H1 (cell line): ENCODE measurements around the gene NWD2. TPM values are rescaled to one million over a fixed set of nuclear protein-coding genes. Genes with fewer than 3 reads are reported as not detected.

Source experiments
- CTCF ChIA-PET: fragments of 300-600 bp; sonication (Branson Sonifier 250); formaldehyde crosslinking; loops from one replicate; lab custom pipeline; 2021; ENCODE audit not compliant: partially characterized antibody; lab: Charles Lee
- POLR2A ChIA-PET: fragments of 300-600 bp; sonication (Branson Sonifier 250); formaldehyde crosslinking; loops from one replicate; lab custom pipeline; 2021; ENCODE audit warnings: inconsistent platforms; ENCODE audit not compliant: partially characterized antibody; lab: Charles Lee
- DNase-seq, 2 experiments: peaks; one replicate each; pipeline versions ENCODE4 v3.0.0 to v3.0.0-alpha.2; 2010 to 2022; ENCODE audit warnings: low spot score in 2 of 2, low read depth in 1 of 2, mixed read lengths in 1 of 2
- FAIRE-seq: peaks from 2 replicates; lab custom pipeline; 2011; peaks lifted over from hg19 to GRCh38; lab: Jason Lieb, UNC
- H2AFZ ChIP-seq: 2 replicates; pipeline ENCODE4 v1.8.1; 2012; ENCODE audit warnings: low read length, inconsistent platforms
- H2AK5ac ChIP-seq: 2 replicates; pipeline ENCODE4 v1.6.1; 2013; ENCODE audit warnings: low read depth, low read length
- H2BK120ac ChIP-seq: replicated peaks from 2 replicates; pipeline ENCODE3; 2013; ENCODE audit warnings: low read depth, low read length, inconsistent platforms
- H2BK12ac ChIP-seq: 2 replicates; pipeline ENCODE4 v1.6.1; 2013; ENCODE audit warnings: low read depth, low read length
- H2BK15ac ChIP-seq: 2 replicates; pipeline ENCODE4 v1.6.1; 2013; ENCODE audit warnings: low read length
- H2BK20ac ChIP-seq: 2 replicates; pipeline ENCODE4 v1.6.1; 2013; ENCODE audit warnings: low read length
- H2BK5ac ChIP-seq: 2 replicates; pipeline ENCODE4 v1.6.1; 2013; ENCODE audit warnings: low read depth, low read length
- H3K14ac ChIP-seq: 2 replicates; pipeline ENCODE4 v1.6.1; 2013; ENCODE audit warnings: inconsistent platforms; ENCODE audit not compliant: insufficient read length
- H3K18ac ChIP-seq: 2 replicates; pipeline ENCODE4 v1.6.1; 2013; ENCODE audit warnings: low read length; ENCODE audit errors: extremely low read depth
- H3K23ac ChIP-seq: 2 replicates; pipeline ENCODE4 v1.6.1; 2013; ENCODE audit warnings: inconsistent platforms; ENCODE audit not compliant: insufficient read length
- H3K23me2 ChIP-seq: 2 replicates; pipeline ENCODE4 v1.6.1; 2013; ENCODE audit warnings: low read depth, low read length
- H3K27ac ChIP-seq: 2 replicates; pipeline ENCODE4 v1.6.1; 2011; ENCODE audit warnings: low read depth, low read length, inconsistent platforms
- H3K27me3 ChIP-seq, 4 experiments: replicated peaks in 1 of 4; 1 replicate in 1 of 4; 2 replicates in 3 of 4; pipeline versions ENCODE4 v1.6.1 to v1.8.1; 2011 to 2013; ENCODE audit warnings: low read length in 3 of 4, mild to moderate bottlenecking in 3 of 4, inconsistent platforms in 2 of 4, mixed read lengths in 2 of 4, moderate library complexity in 1 of 4; ENCODE audit not compliant: control insufficient read depth in 3 of 4, insufficient read depth in 3 of 4; ENCODE audit errors: extremely low read depth in 1 of 4
- H3K36me3 ChIP-seq, 4 experiments: 2 replicates each; pipeline versions ENCODE4 v1.6.1 to v1.8.1; 2011 to 2013; ENCODE audit warnings: mild to moderate bottlenecking in 4 of 4, low read length in 3 of 4, moderate library complexity in 2 of 4, control low read depth in 1 of 4, inconsistent platforms in 1 of 4; ENCODE audit not compliant: insufficient read depth in 4 of 4, control insufficient read depth in 2 of 4
- H3K4ac ChIP-seq: replicated peaks from 2 replicates; pipeline ENCODE3; 2013; ENCODE audit warnings: low read length, low read depth, mixed read lengths, inconsistent platforms; ENCODE audit not compliant: insufficient read length
- H3K4me1 ChIP-seq, 4 experiments: replicated peaks in 1 of 4; 1 replicate in 1 of 4; 2 replicates in 3 of 4; pipeline versions ENCODE4 v1.6.1 to v1.8.1; 2011 to 2013; ENCODE audit warnings: low read length in 3 of 4, inconsistent platforms in 2 of 4, mixed read lengths in 1 of 4; ENCODE audit not compliant: insufficient read depth in 4 of 4, control insufficient read depth in 3 of 4
- H3K4me2 ChIP-seq, 2 experiments: 2 replicates each; pipeline versions ENCODE4 v1.6.1 to v1.8.1; 2011 to 2013; ENCODE audit warnings: low read depth in 2 of 2, low read length in 2 of 2, control low read depth in 1 of 2, inconsistent platforms in 1 of 2, mild to moderate bottlenecking in 1 of 2; ENCODE audit not compliant: insufficient read depth in 1 of 2
- H3K4me3 ChIP-seq, 4 experiments: fragments of 200-600, 300-600 bp in 1 of 4; sonication (generic), shearing (Covaris generic), sonication (Bioruptor Twin) in 1 of 4; 2 replicates each; pipeline versions ENCODE4 v1.5.1 to v1.8.1; 2011 to 2016; ENCODE audit warnings: low read length in 4 of 4, low read depth in 3 of 4, control low read depth in 2 of 4, inconsistent platforms in 2 of 4, mild to moderate bottlenecking in 2 of 4, mixed read lengths in 1 of 4, moderate library complexity in 1 of 4; ENCODE audit not compliant: insufficient read depth in 2 of 4; ENCODE audit errors: extremely low read depth in 1 of 4
- H3K56ac ChIP-seq: replicated peaks from 2 replicates; pipeline ENCODE3; 2013; ENCODE audit warnings: low read depth, mild to moderate bottlenecking, mixed read lengths, low read length, inconsistent platforms; ENCODE audit not compliant: insufficient read length
- H3K79me1 ChIP-seq: 2 replicates; pipeline ENCODE4 v1.6.1; 2013; ENCODE audit warnings: low read depth, low read length, control low read depth
- H3K79me2 ChIP-seq, 2 experiments: 2 replicates each; pipeline versions ENCODE4 v1.6.1 to v1.8.1; 2012 to 2013; ENCODE audit warnings: low read length in 2 of 2, mild to moderate bottlenecking in 2 of 2, inconsistent platforms in 1 of 2; ENCODE audit not compliant: insufficient read depth in 2 of 2, control insufficient read depth in 1 of 2
- H3K9ac ChIP-seq, 4 experiments: replicated peaks in 1 of 4; 1 replicate in 1 of 4; 2 replicates in 3 of 4; pipeline versions ENCODE4 v1.6.1 to v1.8.1; 2011 to 2013; ENCODE audit warnings: low read depth in 3 of 4, low read length in 3 of 4, control low read depth in 2 of 4, mild to moderate bottlenecking in 2 of 4, moderate library complexity in 2 of 4, inconsistent platforms in 1 of 4; ENCODE audit errors: extremely low read depth in 1 of 4
- H3K9me3 ChIP-seq, 2 experiments: 2 replicates each; pipeline versions ENCODE4 v1.6.1 to v1.8.1; 2012 to 2013; ENCODE audit warnings: mild to moderate bottlenecking in 2 of 2, moderate library complexity in 2 of 2, control low read depth in 1 of 2, inconsistent platforms in 1 of 2, low read depth in 1 of 2, low read length in 1 of 2, mixed read lengths in 1 of 2; ENCODE audit not compliant: insufficient read depth in 2 of 2
- H4K20me1 ChIP-seq, 2 experiments: replicated peaks in 1 of 2; 2 replicates each; pipeline versions ENCODE3 to v1.8.1; 2011 to 2013; ENCODE audit warnings: inconsistent platforms in 2 of 2, low read length in 2 of 2, mild to moderate bottlenecking in 1 of 2; ENCODE audit not compliant: insufficient read depth in 2 of 2, control insufficient read depth in 1 of 2
- H4K5ac ChIP-seq: 2 replicates; pipeline ENCODE4 v1.6.1; 2013; ENCODE audit warnings: low read length, low read depth, mixed read lengths, inconsistent platforms; ENCODE audit not compliant: insufficient read length
- H4K8ac ChIP-seq: 2 replicates; pipeline ENCODE4 v1.8.0; 2013; ENCODE audit warnings: mild to moderate bottlenecking, moderate library complexity, low read length, inconsistent platforms; ENCODE audit not compliant: insufficient read depth; ENCODE audit errors: extremely low read depth
- H4K91ac ChIP-seq: replicated peaks from 2 replicates; pipeline ENCODE3; 2013; ENCODE audit warnings: low read length, mixed read lengths, inconsistent platforms; ENCODE audit not compliant: insufficient read length
- ASH2L ChIP-seq: fragments of 200-600, 300-600 bp; sonication (generic); IDR thresholded peaks from one replicate; pipeline ENCODE4 v1.7.1; 2017; ENCODE audit warnings: low read length
- CEBPB ChIP-seq: IDR thresholded peaks from 2 replicates; pipeline ENCODE4 v1.6.1; 2012; ENCODE audit warnings: low read depth, low read length
- CREB1 ChIP-seq: IDR thresholded peaks from 2 replicates; pipeline ENCODE4 v1.6.1; 2012; ENCODE audit warnings: inconsistent platforms
- EGR1 ChIP-seq: IDR thresholded peaks from 2 replicates; pipeline ENCODE4 v1.6.1; 2011; ENCODE audit warnings: low read depth, low read length, borderline replicate concordance
- EZH2 ChIP-seq: fragments of 200-600 bp; sonication (generic); IDR thresholded peaks from 2 replicates; pipeline ENCODE4 v1.7.1; 2012; ENCODE audit warnings: low read depth, mild to moderate bottlenecking, moderate library complexity, low read length, inconsistent platforms; ENCODE audit not compliant: severe bottlenecking
- RXRA ChIP-seq: IDR thresholded peaks from 2 replicates; pipeline ENCODE4 v1.6.1; 2011; ENCODE audit warnings: low read depth, mild to moderate bottlenecking, low read length, moderate library complexity; ENCODE audit not compliant: insufficient read depth
- SIX5 ChIP-seq: IDR thresholded peaks from 2 replicates; pipeline ENCODE4 v1.6.1; 2011; ENCODE audit warnings: mild to moderate bottlenecking, low read depth, low read length
- YY1 ChIP-seq: IDR thresholded peaks from 2 replicates; pipeline ENCODE4 v1.6.1; 2011; ENCODE audit warnings: low read depth, mild to moderate bottlenecking, low read length
- WGBS, 2 experiments: shearing (Covaris generic) in 1 of 2; methylation state at CpG; one replicate each; pipeline versions ENCODE4 v1.1.6 to v1.1.7; 2013 to 2015; ENCODE audit warnings: low lambda C conversion rate in 2 of 2, mixed read lengths in 2 of 2, inconsistent platforms in 1 of 2, low coverage in 1 of 2, missing lambda C conversion rate in 1 of 2; ENCODE audit not compliant: insufficient replicate concordance in 2 of 2, insufficient coverage in 1 of 2, insufficient read length in 1 of 2; ENCODE audit errors: extremely low coverage in 1 of 2, missing lambda C conversion rate in 1 of 2; 5-methylcytosine and 5-hydroxymethylcytosine counted together
- polyA plus RNA-seq, 7 experiments: library from polyadenylated mRNA; depleted of rRNA in 3 of 7; stranded (reverse) in 5 of 7; unstranded in 2 of 7; fragments of >200 nt in 5 of 7; fragments of 200-250 nt in 2 of 7; gene quantifications; 1 replicate in 5 of 7; 2 replicates in 1 of 7; 4 replicates in 1 of 7; pipeline versions ENCODE4 v1.2.1 to v1.2.3, GENCODE V29; 2011 to 2013; ENCODE audit warnings: missing spikeins in 2 of 7, mixed read lengths in 2 of 7
- total RNA-seq: library from RNA; stranded (reverse); fragmentation: NEBNext Ultra II Directional; extraction: Animal tissue kit (Norgen Biotek cat#: 25700); gene quantifications from 2 replicates; pipeline ENCODE4 v1.2.1, GENCODE V29; 2021

NWD2 gene
- total and polyA plus RNA-seq, 2 of the 8 experiments (the other 6 are each of a cell fraction or from before 2014, with no cell fraction given) = under 0.01 TPM; not detected in 1

DNA sequence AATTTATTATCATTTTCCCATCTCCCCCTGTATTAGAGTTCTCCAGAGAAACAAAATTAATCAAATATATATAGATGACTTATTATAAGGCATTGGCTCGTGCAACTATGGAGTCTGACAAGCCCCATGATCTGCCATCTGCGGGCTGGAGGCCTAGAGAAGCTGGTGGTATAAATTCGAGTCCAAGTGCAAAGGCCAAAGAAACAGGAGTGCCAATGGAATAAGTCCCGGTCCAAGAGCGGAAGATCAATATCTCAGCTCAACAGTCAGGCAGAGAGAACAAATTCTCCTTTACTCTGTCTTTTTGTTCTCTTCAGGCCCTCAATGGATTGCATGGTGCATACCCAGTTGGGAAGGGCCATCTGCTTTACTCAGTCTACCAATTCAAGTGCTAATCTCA, 178.8 kb downstream of the NWD2 start:
- Histone ChIP-seq H3K4me1 (no peaks in the 10 kb centered on the region), H3K79me1 (no peaks in the 10 kb centered on the region), H4K5ac (no peak overlapping the region), H3K9me3 (no peaks in the 10 kb centered on the region), H3K56ac (no peak overlapping the region), H2AK5ac (no peak overlapping the region), H3K4me2 (no peak overlapping the region), H2BK20ac (no peak overlapping the region), H3K4me3 (no peak overlapping the region), H4K91ac (no peak overlapping the region), H3K79me2 (no peaks in the 10 kb centered on the region), H3K36me3 (no peaks in the 10 kb centered on the region), H3K27me3 (no peaks in the 10 kb centered on the region), H2BK120ac (no peak overlapping the region), H2BK12ac (no peak overlapping the region), H2BK15ac (no peak overlapping the region), H2AFZ (no peak overlapping the region), H3K27ac (no peak overlapping the region), H4K20me1 (no peaks in the 10 kb centered on the region), H3K23me2 (no peaks in the 10 kb centered on the region), H2BK5ac (no peak overlapping the region), H3K18ac (no peak overlapping the region), H3K23ac (no peak overlapping the region), H3K4ac (no peak overlapping the region), H3K14ac (no peak overlapping the region), H3K9ac (no peak overlapping the region), H4K8ac (no peak overlapping the region)
- ChIA-PET CTCF (interaction anchor here (1.2 to 1.8 kb wide), 4 partner anchors 22 to 180 kb away, joined by 3 to 5 read pairs (median 4); a partner anchor contains a TSS), POLR2A (no interaction called here)
- FAIRE-seq = no peak
- no peak for DNase-seq
- TF ChIP-seq EGR1 (no peak), CREB1 (no peak), ASH2L (no peak), CEBPB (no peak), SIX5 (no peak), RXRA (no peak), EZH2 (no peak), YY1 (no peak)
- WGBS, 2 experiments = 91% methylated on average over 5 of the region's 5 CpGs; no CpG with 5 or more reads in 1 of the 2 experiments
